HG03457 (cell line): Measurements from ENCODE around the gene PRDM16.

Source experiments
- ATAC-seq: cut with Tn5 transposase; IDR thresholded peaks from one replicate; pipeline ENCODE4 v1.9.1; 2021; ENCODE audit warnings: moderate number of reproducible peaks; ENCODE audit not compliant: unreplicated experiment

Gene PRDM16

DNA sequence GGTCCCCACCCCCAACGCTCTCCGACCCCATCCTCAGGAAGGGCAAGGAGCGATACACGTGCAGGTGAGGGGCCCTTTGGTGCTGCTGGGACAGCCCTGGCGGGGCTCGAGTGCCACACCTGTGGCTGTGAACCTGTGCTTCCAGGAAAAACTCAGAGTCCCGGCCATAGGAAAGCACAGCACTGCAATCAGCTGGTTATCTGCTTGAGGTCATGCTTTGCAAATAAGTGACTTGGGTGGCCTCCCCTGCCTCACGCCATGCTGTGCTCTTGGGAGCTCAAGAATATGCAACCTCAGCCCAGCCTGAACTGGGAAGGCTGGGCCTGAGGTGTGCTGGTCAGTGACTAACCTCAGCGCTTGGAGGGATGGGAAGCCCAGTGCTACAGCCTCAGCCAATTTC, 348.9 kb downstream of the PRDM16 start:
- no peak for ATAC-seq

DNA sequence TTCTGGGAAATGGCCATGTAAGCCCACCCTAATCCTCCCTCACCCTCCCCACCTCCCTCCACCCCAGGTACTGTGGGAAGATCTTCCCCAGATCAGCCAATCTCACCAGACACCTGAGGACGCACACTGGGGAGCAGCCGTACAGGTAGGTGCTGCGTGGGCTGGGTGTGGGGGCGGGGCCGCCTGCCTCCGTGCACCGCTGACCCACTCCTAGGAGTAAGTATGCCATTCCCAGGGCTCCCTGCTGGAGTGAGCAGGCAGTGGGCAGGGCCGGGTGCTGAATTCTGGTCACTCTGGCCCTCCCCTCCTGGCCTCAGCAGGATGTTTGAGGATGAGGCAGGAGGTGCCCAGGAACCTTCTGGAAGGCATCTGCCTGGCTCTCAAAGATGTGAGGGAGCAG, 349.6 kb downstream of the PRDM16 start:
- ATAC-seq: no peak

DNA sequence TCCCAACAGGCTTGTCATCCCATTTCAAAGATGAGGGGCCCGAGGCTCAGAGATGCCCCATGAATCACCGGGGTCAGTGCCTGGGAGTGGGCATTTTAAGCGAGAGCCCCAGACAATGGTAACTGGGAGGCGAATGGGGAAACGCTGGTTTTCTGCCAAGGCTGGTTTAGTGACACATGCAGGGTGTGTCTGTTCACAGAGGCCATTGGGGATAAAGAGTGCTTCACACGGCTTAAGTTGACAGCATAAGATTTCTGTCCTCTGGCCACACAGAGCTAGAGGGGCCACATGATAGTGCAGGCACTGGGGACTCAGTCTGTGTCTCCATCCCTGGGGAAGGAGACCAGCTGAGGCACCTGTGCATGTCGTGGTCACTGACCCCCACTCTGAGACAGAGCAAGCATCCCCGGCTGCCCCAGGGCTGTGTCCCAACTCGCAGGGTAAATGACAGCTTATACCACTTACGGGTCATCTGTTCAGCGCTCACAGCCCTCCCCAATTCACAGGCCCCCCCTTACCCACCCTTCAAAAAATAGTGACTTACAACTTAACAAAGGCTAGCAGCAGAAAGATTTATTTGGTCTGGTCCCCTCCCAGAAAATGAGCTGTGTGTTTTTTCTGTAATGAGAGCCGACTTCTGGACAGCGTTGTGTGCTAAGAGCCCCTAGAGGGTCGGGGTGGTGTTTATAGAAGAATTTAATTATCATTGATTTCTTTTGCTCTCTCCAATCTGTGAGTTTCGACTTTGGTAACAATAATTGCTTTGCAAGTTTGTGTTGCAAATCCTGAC, 350.6 kb downstream of the PRDM16 start:
- ATAC-seq: no peak

- no peak for ATAC-seq
These were observed 351.4 kb downstream of the PRDM16 start for GRCh38 chr1:3420218-3420951.

- no peak for ATAC-seq
These were observed 353.6 kb downstream of the PRDM16 start for GRCh38 chr1:3422638-3423037.

- ATAC-seq: no peak
These were observed 354.3 kb downstream of the PRDM16 start for GRCh38 chr1:3423245-3423829.

DNA sequence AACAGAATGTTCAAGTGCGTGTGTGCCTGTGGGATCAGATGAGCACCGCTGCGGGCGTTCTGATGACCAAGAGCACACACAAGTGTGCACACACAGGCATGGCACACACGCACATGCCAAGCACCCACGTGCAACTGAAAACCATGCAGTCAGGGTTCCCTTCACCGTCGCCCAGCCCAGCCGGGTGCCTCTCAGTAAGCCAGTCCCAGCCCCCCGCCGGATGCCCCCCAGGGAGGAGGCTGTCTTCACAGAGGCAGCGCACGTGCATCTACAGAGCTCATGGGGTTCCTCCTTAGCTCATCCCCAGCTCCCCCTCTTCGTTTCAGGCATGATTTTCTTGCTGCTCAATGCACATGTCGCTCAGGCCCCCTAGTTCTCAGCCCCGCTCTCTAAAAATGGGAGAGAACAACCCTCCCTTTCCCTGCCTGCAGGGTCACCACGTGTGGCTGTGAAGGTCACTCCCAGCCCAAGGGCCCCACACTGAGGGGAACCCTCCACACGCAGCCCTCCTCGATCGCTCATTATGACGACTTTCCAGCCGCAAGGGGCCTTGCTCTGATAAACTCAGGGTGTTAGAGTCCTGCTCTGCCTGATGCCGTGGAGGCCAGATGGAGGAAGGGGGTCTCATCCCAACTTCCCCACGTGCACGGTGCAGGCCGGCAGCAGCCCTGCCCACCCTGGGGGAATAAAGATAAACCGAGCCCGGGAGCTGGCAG, 355.1 kb downstream of the PRDM16 start:
- ATAC-seq: no peak

- no peak for ATAC-seq
These were observed 356.6 kb downstream of the PRDM16 start for GRCh38 chr1:3425486-3426215.

DNA sequence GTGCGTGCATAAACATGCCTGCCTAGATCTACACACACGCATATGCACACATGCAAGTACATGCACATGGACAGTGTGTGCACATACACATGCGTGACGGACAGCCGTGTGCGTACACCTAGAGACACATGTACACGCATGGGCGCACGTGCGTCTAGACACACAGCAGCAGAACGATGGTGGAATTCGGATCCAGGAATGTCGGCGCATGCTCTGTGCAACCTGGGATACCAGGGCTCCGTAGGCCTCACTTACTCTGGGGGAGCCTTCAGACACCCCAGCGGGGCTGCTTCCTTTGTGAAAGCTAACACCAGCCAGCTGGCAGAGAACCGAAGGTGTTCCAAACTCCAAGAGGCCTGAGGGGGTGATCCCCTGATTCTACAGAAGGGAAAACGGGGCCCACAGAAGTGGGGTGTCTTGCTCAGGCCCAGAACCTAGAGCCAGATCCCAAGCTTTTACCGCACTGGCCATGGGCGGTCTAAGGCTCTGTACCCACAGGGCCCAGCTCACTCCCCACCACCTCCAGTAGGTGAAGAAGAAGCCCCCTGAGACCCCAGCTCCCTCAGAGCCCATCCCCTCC, 358.0 kb downstream of the PRDM16 start:
- no peak for ATAC-seq

DNA sequence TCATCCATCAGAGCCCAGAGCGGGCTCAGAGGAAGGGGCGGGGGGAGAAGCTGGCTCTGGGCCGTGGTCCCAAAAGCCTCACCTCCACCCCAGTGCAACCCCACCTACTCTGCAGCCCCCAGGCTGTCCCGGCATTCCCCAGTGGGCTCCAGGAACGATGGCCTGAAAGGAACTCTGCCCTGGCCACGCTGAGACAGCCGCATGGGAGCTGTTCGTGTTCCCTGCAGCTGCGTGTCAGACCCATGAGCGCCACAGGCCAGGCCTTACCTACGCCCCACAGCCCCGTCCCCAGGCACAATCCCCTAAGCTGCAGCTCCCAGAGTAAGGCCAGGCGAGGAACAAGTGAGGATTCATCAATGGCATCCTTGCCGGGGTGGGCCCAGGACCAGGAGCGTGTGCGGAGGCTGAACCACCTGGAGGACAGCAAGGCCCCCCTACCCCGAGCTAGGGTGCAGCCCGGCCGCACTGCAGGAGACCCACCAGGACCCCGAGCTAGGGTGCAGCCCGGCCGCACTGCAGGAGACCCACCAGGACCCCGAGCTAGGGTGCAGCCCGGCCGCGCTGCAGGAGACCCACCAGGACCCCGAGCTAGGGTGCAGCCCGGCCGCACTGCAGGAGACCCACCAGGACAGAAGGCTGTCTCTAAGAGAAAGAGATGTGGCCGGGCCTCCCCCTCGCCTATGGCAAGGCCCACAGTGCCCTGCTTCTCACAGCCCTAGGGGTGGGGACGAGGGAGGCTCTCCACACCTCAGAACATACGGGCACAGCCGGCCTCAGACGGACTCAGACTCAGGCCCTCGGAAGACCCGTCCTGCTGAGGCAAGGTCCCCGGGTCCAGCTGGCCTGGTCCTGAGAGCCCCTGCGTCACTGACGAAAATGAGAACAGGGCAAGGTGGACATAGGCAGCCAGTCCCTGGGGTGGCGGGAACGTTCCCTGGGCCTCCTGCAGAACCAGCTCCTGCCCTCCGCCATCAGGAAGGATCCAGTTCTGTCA, 359.0 kb downstream of the PRDM16 start:
- no peak for ATAC-seq

GRCh38 chr1:3428899-3429298, 359.9 kb downstream of the PRDM16 start:
- no peak for ATAC-seq

DNA sequence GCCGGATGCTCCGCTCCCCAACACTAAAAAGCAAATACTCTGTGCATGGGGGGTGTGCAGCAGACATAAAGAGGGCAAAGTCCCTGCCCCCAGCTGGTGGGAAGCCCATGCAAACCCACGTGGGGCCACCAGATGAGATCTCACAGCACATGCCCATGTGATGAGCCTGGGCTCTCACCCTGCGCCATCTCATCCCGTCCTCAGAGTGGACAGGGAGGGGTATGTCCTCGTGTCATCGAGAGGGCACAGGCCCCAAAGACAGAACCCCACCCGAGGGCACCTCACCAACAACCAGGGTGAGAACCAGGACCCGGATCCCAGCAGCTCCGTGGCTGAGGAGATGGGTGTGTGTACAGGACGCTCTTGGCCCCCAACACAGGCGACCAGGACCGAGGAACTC, 360.3 kb downstream of the PRDM16 start:
- no peak for ATAC-seq

DNA sequence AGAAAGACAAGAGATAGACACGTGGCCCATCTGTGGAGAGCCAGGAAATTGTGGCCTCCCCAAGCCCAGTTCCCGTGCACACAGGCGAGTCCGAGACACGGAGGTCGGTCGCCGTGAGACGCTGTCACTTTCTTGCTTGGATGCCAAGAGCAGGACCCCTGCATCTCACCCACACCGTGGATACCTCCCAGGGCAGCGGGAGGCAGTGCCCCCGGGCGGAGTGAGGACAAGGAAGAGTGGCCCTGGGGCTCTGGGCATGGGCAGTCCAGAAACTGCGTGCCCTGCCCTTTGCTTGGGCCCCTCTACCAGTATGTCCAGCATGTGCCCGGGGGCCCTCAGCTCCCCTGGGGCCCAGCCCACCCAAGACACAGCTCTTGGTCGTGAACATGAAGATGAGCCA, 360.8 kb downstream of the PRDM16 start:
- no peak for ATAC-seq

DNA sequence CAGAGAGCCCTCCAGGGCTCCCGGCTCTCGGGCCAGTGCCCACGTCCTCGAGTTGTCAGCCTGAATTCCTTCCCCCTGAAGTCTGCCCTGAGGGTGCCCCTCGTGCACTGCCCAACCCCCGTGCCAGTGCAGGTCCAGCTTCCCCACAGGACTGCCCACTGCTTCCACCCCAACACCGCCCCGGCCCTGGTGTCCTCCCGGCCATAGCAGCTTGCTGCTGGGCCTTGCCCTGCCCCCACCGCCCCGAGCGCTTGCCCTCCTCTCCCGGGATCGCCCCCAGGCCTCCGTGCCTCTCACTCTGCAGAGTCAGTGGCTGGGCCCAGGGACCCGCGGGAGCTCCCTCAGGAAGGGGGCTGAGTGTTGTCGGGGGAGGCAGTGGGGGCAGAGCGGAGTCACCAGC, 361.4 kb downstream of the PRDM16 start:
- no peak for ATAC-seq

DNA sequence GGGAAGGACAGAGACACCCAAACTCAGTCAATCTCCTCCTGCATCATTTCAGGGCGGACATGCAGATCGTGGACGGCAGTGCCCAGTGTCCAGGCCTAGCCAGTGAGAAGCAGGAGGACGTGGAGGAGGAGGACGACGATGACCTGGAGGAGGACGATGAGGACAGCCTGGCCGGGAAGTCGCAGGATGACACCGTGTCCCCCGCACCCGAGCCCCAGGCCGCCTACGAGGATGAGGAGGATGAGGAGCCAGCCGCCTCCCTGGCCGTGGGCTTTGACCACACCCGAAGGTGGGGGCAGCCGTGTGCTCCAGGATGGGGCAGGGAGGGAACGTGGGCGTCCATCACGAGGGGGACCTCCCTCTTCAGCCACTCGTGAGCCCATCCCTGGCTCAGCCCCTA, 361.8 kb downstream of the PRDM16 start:
- no peak for ATAC-seq

DNA sequence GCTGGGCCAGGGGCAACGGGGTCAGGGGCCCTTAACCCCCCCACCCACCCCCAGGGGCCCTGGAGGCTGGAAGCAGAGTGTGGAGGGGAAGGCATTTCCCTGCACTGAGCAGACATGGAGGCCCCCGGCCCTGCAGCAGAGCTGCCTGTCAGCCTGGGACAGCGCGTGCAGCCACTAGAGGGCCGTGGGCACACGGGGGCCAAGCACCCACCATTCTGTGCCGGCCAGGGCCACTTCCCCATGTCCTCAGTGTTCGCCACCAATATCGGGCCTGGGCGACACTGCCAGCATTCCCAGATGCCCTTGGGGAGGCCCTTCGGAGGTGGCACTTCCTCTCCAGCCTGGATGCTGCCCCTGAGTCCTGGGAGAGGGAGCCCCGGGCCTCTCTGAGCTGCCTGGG, 362.3 kb downstream of the PRDM16 start:
- no peak for ATAC-seq

GRCh38 chr1:3431686-3432085, 362.7 kb downstream of the PRDM16 start:
- no peak for ATAC-seq

GRCh38 chr1:3432306-3432705, 363.3 kb downstream of the PRDM16 start:
- no peak for ATAC-seq

DNA sequence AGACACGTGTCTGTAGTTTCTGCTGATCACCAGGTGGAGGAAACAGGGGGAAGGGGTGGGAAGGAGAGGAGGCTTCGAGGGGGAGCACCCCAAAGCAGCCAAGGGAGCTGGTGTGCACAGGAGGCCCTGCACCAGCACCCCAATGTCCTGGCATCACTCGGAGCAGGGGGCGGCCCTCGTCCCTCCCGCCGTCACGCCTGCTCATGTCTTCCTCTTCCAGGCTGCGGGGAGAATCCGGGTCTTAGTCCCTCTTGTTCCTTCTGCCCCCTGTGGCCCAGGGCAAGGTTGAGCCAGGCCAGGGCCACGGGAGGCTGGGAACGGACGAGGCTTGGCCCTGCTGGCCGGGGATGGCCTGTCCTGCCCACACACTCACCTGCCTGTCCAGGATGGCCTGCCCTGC, 364.1 kb downstream of the PRDM16 start:
- no peak for ATAC-seq
